Measurements from ENCODE around the gene PCK1. TPM values are rescaled to one million over a fixed set of nuclear protein-coding genes. Genes with fewer than 3 reads are reported as not detected.

The PCK1 gene
- total and polyA plus RNA-seq, 3 experiments from 2014 or later = not detected

DNA sequence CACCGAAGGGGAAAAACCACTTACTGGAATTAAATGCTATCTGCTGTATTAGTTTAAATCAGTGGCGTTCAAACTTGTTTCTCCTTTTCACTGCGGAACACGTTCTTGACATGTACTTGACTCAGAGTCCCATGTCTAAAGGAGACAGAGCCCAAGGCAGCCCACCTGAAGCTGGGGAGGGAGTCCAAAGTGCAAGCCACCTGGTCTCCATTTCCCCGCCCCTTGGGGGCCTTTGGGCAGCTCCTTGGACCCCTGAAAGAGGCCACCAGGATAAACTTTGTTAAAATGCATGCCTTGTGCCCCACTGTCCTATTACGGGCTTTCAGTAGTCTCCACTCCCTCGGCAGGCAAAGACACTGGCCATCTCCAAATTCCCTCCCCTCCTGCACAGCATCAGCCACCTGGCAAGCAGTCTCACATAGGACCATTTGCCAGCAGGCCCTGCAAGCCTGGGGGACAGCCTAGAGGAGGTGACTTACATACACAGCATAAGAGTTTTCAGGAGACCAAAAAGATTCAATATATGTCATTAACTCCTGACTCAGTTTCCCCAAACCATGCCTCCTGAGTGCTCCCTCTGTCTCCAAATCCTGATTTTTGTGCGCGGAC, 6.7 kb downstream of the PCK1 start:
- no peaks in the 10 kb centered on the region for H3K36me3 Mint-ChIP-seq
- H3K27me3 Mint-ChIP-seq = peaks cover 16 to 37% of the 10 kb centered on the region in 2 donors
- ChIA-PET POLR2A (no interaction called here), CTCF (no interaction called here)
- Histone ChIP-seq H3K4me1 (ENCODE audit: insufficient read depth, low read length) (no peaks in the 10 kb centered on the region), H3K27ac (ENCODE audit: low read depth, low read length) (no peak overlapping the region), H3K27me3 (ENCODE audit: insufficient read depth, low read length, poor library complexity, severe bottlenecking) (peaks cover 3% of the 10 kb centered on the region), H3K36me3 (ENCODE audit: insufficient read depth, low read length) (no peaks in the 10 kb centered on the region), H3K4me3 (ENCODE audit: low read length) (no peak overlapping the region), H3K9me3 (ENCODE audit: low read length) (no peaks in the 10 kb centered on the region)
- no peaks in the 10 kb centered on the region for H3K4me1 Mint-ChIP-seq
- no peak overlapping the region for H3K27ac Mint-ChIP-seq
- no peak overlapping the region for H3K4me3 Mint-ChIP-seq
- H3K9me3 Mint-ChIP-seq = no peaks in the 10 kb centered on the region
- no peak for DNase-seq

DNA sequence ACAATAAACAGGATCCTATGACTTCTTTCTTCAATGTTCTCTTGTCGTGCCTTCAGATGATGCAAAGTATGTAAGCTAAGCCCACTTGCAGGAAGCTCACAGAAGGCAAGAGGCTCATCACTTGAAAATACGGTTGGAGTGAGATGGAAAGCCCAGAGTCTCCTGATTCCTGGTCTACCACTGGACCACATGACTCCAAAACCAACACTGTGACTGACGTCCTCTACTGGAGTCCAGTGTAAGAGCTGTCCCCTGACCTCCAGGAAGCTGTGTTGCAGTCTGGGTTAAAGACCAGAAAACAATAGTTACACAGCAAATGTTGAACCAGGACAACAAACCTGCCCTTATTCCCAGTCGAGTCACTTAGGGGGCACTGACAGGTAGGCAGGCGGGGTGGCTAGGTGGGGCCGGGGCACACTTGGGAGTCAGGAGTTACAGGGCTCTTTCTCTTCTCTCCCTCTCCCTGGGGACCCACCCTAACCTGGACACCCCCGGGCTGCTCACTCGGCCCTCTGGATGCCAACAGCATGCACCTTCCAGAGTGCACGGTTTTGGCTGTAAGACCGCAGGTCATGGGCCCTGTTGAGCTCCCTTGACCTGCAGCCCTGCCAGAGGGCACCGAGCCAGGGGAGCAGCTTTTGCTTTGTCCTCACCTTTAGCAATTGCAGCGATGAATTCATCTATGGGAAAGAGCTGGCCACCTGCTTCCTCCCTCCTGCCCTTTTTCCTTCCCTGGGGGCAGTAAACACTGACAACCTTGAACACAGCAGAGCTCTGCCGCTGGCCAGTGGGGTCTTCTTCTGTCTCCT, 7.4 kb downstream of the PCK1 start:
- Histone ChIP-seq H3K27ac (ENCODE audit: low read depth, low read length) (no peak overlapping the region), H3K27me3 (ENCODE audit: insufficient read depth, low read length, poor library complexity, severe bottlenecking) (peaks cover 3% of the 10 kb centered on the region), H3K36me3 (ENCODE audit: insufficient read depth, low read length) (no peaks in the 10 kb centered on the region), H3K4me3 (ENCODE audit: low read length) (no peak overlapping the region), H3K9me3 (ENCODE audit: low read length) (no peaks in the 10 kb centered on the region), H3K4me1 (ENCODE audit: insufficient read depth, low read length) (no peaks in the 10 kb centered on the region)
- H3K27me3 Mint-ChIP-seq = peaks cover 20 to 37% of the 10 kb centered on the region in 2 donors
- H3K4me1 Mint-ChIP-seq = no peaks in the 10 kb centered on the region
- H3K27ac Mint-ChIP-seq = no peak overlapping the region
- no peaks in the 10 kb centered on the region for H3K9me3 Mint-ChIP-seq
- no peak overlapping the region for H3K4me3 Mint-ChIP-seq
- POLR2A ChIA-PET = no interaction called here
- H3K36me3 Mint-ChIP-seq = no peaks in the 10 kb centered on the region
- CTCF ChIA-PET = interaction anchor here (1.0 kb wide), 1 partner anchor 26 kb away, joined by 3 read pairs; no protein-coding TSS in a partner anchor
- no peak for DNase-seq

DNA sequence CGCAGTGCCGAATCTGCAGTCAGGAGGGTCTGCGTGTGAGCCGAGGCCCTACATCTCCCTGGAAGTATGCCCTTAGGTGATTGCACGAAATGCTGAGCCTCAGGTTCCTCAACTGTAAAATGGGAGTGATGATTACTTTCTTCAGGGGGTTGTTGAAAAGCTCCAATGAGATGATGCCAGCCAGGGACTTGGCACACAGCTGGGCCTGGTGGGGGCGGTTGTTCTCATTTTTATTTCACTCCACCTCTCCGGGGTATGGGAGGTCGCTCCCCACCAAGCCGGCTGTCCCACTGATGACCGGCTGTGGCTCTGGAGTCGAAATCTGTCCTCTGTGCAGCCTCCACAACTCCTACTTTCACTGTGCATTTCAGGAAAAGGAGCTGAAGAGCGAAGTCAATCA, 8.1 kb downstream of the PCK1 start:
- no peak for DNase-seq
- no peaks in the 10 kb centered on the region for H3K4me1 Mint-ChIP-seq
- ChIA-PET POLR2A (no interaction called here), CTCF (interaction anchor here (1.0 kb wide), 1 partner anchor 26 kb away, joined by 3 read pairs; no protein-coding TSS in a partner anchor)
- no peaks in the 10 kb centered on the region for H3K9me3 ChIP-seq (ENCODE audit: low read length)
- H3K4me3 ChIP-seq (ENCODE audit: low read length) = no peak overlapping the region
- H3K27ac Mint-ChIP-seq = no peak overlapping the region
- H3K9me3 Mint-ChIP-seq = no peaks in the 10 kb centered on the region
- peaks cover 3% of the 10 kb centered on the region for H3K27me3 ChIP-seq (ENCODE audit: insufficient read depth, low read length, poor library complexity, severe bottlenecking)
- no peaks in the 10 kb centered on the region for H3K36me3 Mint-ChIP-seq
- H3K36me3 ChIP-seq (ENCODE audit: insufficient read depth, low read length) = no peaks in the 10 kb centered on the region
- H3K27ac ChIP-seq (ENCODE audit: low read depth, low read length) = no peak overlapping the region
- H3K27me3 Mint-ChIP-seq = peaks cover 20 to 37% of the 10 kb centered on the region in 2 donors
- H3K4me1 ChIP-seq (ENCODE audit: insufficient read depth, low read length) = no peaks in the 10 kb centered on the region
- no peak overlapping the region for H3K4me3 Mint-ChIP-seq

DNA sequence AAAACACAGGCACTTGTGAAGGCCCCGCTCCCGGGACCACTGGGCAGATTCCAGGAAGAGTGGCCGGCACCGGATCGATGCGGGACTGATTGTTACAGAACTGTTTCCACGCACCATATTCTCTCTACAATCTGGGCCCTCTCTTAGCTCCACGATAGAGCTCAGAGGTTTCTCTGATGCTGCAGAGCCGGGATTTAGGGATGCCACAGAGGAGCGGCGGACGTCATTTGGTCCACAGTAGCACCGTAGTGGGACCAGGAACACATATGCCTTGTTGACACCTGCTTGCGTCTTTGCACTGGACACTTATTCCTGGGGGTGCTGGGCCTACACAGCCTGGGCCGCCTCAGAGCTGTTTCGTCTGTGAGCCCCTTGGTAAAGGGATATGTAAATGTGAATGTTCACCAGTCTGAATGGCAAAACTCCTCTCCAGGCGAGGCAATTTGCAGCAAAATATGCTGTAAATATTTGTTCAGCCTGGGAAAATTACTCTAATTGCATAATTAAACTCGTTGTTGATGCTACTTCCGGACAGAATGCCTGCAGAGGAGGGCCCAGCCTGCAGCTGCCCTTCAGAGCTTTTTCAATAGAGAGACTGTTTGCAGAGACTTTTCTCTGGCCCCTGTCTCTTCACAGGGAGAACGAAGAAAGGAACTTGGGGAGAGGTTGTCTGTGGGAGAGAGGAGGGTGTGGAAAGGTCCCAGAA, 9.4 kb downstream of the PCK1 start:
- CTCF ChIA-PET = no interaction called here
- no peaks in the 10 kb centered on the region for H3K36me3 ChIP-seq (ENCODE audit: insufficient read depth, low read length)
- no peaks in the 10 kb centered on the region for H3K4me1 ChIP-seq (ENCODE audit: insufficient read depth, low read length)
- no peak for DNase-seq
- H3K27ac ChIP-seq (ENCODE audit: low read depth, low read length) = no peak overlapping the region
- H3K27me3 ChIP-seq (ENCODE audit: insufficient read depth, low read length, poor library complexity, severe bottlenecking) = peaks cover 3% of the 10 kb centered on the region
- no peaks in the 10 kb centered on the region for H3K9me3 Mint-ChIP-seq
- no peaks in the 10 kb centered on the region for H3K9me3 ChIP-seq (ENCODE audit: low read length)
- H3K4me3 Mint-ChIP-seq = no peak overlapping the region
- peaks cover 23 to 31% of the 10 kb centered on the region in 2 donors for H3K27me3 Mint-ChIP-seq
- H3K4me1 Mint-ChIP-seq = no peaks in the 10 kb centered on the region
- no peaks in the 10 kb centered on the region for H3K36me3 Mint-ChIP-seq
- no peak overlapping the region for H3K27ac Mint-ChIP-seq
- POLR2A ChIA-PET = no interaction called here
- no peak overlapping the region for H3K4me3 ChIP-seq (ENCODE audit: low read length)

DNA sequence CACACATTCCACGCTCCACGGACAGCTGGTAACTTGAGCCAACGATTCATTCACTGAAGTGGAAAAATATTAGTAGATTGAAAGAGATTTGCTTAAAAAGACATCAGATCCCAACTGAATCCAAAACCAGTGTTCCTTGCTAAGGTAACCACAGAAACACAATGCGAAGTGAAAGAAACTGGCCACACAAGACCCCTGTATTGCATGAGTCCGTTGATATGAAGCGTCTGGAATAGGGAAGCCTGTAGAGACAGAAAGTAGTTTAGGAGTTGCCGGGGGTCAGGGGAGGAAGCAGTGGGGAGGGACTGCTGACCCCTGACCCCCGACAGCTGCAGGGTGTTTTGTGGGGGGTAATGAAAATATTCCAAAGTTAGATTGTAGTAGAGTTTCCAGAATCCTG, 10.0 kb downstream of the PCK1 start:
- no peak for DNase-seq
- ChIA-PET CTCF (no interaction called here), POLR2A (no interaction called here)
- no peaks in the 10 kb centered on the region for H3K9me3 ChIP-seq (ENCODE audit: low read length)
- H3K9me3 Mint-ChIP-seq = no peaks in the 10 kb centered on the region
- no peaks in the 10 kb centered on the region for H3K36me3 Mint-ChIP-seq
- no peaks in the 10 kb centered on the region for H3K36me3 ChIP-seq (ENCODE audit: insufficient read depth, low read length)
- peaks cover 3% of the 10 kb centered on the region for H3K27me3 ChIP-seq (ENCODE audit: insufficient read depth, low read length, poor library complexity, severe bottlenecking)
- no peak overlapping the region for H3K4me3 ChIP-seq (ENCODE audit: low read length)
- no peaks in the 10 kb centered on the region for H3K4me1 Mint-ChIP-seq
- no peaks in the 10 kb centered on the region for H3K4me1 ChIP-seq (ENCODE audit: insufficient read depth, low read length)
- H3K4me3 Mint-ChIP-seq = no peak overlapping the region
- no peak overlapping the region for H3K27ac ChIP-seq (ENCODE audit: low read depth, low read length)
- H3K27me3 Mint-ChIP-seq = peaks cover 23 to 31% of the 10 kb centered on the region in 2 donors
- peak overlapping the region in 1 of 8 donors; percentile 43 for H3K27ac Mint-ChIP-seq

DNA sequence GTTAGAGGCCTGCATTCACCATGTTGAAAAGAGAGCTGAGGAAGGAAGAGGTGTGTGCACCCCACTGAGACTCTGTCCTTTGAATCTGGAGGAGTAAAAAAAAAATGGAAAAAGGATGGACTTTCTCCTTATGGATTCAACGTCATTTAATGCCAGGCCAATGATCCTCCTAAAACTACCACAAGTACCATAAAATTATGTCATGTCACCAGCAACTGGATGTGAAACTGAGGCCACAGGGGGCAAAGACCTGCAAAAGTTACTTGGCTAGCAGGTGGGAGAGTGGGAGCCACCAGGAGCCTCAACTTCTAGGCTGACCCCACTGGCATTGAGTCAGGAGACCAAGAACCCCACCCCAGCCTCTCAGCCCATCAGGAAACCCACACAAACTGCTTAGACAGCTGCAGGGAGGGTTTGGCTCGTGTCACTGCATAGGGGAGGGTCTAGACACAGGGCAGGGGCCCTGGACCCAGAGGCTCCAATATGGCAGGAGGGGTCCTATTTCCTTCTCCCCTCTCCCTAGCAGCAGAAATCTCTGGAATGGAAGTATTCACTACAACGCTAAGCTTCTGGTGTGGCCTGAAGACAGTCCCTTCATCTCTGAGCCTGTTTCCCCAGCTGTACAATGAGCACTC, 11.0 kb downstream of the PCK1 start:
- Histone ChIP-seq H3K9me3 (ENCODE audit: low read length) (no peaks in the 10 kb centered on the region), H3K27ac (ENCODE audit: low read depth, low read length) (no peak overlapping the region), H3K4me3 (ENCODE audit: low read length) (no peak overlapping the region), H3K36me3 (ENCODE audit: insufficient read depth, low read length) (no peaks in the 10 kb centered on the region), H3K27me3 (ENCODE audit: insufficient read depth, low read length, poor library complexity, severe bottlenecking) (peaks cover under 1% of the 10 kb centered on the region), H3K4me1 (ENCODE audit: insufficient read depth, low read length) (no peaks in the 10 kb centered on the region)
- Mint-ChIP-seq H3K27ac (no peak overlapping the region), H3K4me1 (no peaks in the 10 kb centered on the region), H3K27me3 (peaks cover 19 to 27% of the 10 kb centered on the region in 2 donors), H3K4me3 (no peak overlapping the region), H3K36me3 (no peaks in the 10 kb centered on the region), H3K9me3 (no peaks in the 10 kb centered on the region)
- POLR2A ChIA-PET = no interaction called here
- DNase-seq = no peak
- CTCF ChIA-PET = no interaction called here

DNA sequence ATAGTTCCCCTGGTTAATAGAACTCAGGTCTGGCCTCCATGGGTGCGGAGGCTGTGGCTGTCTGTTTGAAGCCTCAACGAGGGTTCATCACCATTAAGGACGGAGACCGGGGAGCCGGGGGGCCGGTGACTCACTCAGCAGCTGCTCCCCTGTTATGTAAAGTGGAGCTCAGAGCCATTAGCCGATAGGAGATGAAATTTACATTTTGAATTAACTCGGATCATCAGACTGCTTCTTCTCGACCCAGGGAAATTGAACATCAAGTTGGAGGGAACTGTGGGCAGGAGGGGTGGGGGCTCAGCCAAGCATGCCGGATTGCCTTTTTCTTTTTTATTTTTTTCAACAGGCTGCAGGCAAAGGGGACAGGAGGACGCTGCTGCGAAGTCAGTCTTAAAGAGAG, 12.3 kb downstream of the PCK1 start:
- Mint-ChIP-seq H3K4me3 (no peak overlapping the region), H3K4me1 (no peaks in the 10 kb centered on the region), H3K27me3 (peaks cover 16 to 29% of the 10 kb centered on the region in 2 donors), H3K27ac (peak overlapping the region in 1 of 8 donors; percentile 56), H3K36me3 (no peaks in the 10 kb centered on the region), H3K9me3 (no peaks in the 10 kb centered on the region)
- H3K4me3 ChIP-seq (ENCODE audit: low read length) = no peak overlapping the region
- no peaks in the 10 kb centered on the region for H3K4me1 ChIP-seq (ENCODE audit: insufficient read depth, low read length)
- ChIA-PET CTCF (no interaction called here), POLR2A (no interaction called here)
- H3K27ac ChIP-seq (ENCODE audit: low read depth, low read length) = no peak overlapping the region
- H3K36me3 ChIP-seq (ENCODE audit: insufficient read depth, low read length) = no peaks in the 10 kb centered on the region
- H3K27me3 ChIP-seq (ENCODE audit: insufficient read depth, low read length, poor library complexity, severe bottlenecking) = no peaks in the 10 kb centered on the region
- no peak for DNase-seq
- no peaks in the 10 kb centered on the region for H3K9me3 ChIP-seq (ENCODE audit: low read length)

DNA sequence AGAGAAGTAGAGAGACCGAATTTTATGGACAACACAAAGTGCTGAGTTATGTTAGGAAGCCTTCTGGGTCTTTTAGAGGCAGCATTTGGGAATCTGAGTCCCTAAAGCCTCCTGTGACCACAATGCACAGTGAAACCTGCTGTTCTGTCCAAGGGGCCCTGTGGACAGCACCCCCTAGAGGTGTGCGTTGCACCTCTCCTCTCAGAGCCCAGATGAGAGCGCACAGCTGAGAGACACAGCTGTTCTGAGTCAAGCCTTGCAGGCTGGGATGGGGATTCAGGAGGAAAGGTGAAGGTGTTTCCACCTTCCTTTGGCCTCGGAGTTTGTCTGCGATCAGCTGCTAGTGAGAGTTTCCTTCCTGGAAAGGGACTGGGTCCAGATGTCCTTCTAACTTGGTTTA, 13.0 kb downstream of the PCK1 start:
- no peaks in the 10 kb centered on the region for H3K36me3 Mint-ChIP-seq
- H3K36me3 ChIP-seq (ENCODE audit: insufficient read depth, low read length) = no peaks in the 10 kb centered on the region
- no peaks in the 10 kb centered on the region for H3K4me1 ChIP-seq (ENCODE audit: insufficient read depth, low read length)
- no peak overlapping the region for H3K27ac ChIP-seq (ENCODE audit: low read depth, low read length)
- POLR2A ChIA-PET = no interaction called here
- H3K4me3 ChIP-seq (ENCODE audit: low read length) = no peak overlapping the region
- no peaks in the 10 kb centered on the region for H3K27me3 ChIP-seq (ENCODE audit: insufficient read depth, low read length, poor library complexity, severe bottlenecking)
- H3K9me3 ChIP-seq (ENCODE audit: low read length) = no peaks in the 10 kb centered on the region
- no peak overlapping the region for H3K4me3 Mint-ChIP-seq
- CTCF ChIA-PET = no interaction called here
- H3K27me3 Mint-ChIP-seq = peaks cover 13 to 32% of the 10 kb centered on the region in 2 donors
- H3K9me3 Mint-ChIP-seq = no peaks in the 10 kb centered on the region
- H3K27ac Mint-ChIP-seq = peak overlapping the region in 1 of 8 donors; percentile 39
- DNase-seq = no peak
- H3K4me1 Mint-ChIP-seq = no peaks in the 10 kb centered on the region
